GM21528 (cell line): ENCODE data around the gene MACROD2.
"Not testable (repeated sequence)": the region's sequence is repeated elsewhere in the genome, so short reads cannot be mapped to it uniquely, and the experiment has no call there.

Source experiments
- ATAC-seq: cut with Tn5 transposase; IDR thresholded peaks from one replicate; pipeline ENCODE4 v1.9.1; 2021; ENCODE audit warnings: mild to moderate bottlenecking, moderate library complexity; ENCODE audit not compliant: unreplicated experiment, low FRiP score

MACROD2 gene

DNA sequence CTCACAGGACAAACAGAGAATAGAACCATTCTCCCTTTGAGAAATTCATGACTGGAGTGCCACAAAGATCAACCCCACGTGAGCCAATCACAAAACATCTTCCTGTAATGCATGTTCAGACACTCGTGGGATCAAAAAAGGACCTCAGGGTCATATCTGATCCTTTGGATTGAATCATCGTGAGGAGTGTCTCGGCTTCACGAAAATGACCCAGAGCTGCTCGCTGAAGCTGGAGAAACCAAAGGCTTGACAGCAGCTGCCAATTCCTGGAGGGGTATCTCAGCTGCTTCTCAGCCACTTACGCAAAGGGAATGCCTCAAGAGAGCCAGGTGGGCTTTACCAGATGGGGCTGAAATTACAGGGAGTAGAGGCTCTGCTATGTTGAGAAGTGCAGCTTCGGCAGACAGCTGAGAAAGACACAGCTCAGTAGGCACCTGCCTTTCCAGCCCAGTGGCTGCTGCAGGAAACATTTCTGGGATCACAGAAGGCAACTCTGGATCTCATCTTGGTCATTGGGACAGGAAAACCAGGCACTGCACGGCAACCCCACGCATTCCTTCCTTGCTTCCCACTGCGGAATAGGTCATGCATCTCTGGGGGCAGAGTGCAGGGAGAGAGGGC lies 1764.8 kb downstream of the MACROD2 start:
- no peak for ATAC-seq

DNA sequence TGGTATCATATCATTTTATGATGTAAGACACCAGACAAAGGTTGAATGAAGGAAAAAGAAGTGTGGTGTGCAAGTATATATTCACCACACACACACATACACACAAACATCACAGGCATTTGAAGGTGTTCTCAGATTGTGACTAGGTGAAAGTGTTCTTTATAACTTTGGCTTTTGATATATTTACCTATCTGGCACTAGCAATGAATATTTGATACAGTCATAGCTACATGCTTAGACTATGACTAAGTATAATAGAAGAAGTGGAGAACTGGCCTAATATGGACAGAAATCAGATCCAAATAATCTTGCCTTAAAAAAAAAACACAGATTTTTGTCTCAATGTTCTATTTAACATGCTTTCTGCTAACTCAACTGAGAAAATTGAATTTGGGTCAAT lies 1768.0 kb downstream of the MACROD2 start:
- no peak for ATAC-seq

DNA sequence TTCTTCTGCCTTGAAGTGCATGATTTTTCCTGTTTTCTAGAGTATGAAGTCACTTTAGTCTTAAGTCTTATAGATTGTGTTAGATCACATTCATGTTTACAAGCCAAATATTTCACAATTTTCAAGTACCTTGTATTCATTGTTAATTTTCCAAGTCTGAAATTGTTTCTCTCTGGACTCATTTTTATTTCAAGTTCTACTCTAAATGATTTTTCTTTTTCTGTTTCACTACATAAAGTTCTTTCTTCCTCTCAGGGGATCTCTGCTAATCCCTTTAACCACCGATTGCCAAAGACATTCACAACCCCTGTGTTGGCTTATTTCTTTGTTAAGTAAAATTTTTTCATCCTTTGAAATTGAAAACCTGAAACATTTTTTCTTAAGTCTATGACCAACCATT lies 1772.3 kb downstream of the MACROD2 start:
- no peak for ATAC-seq

DNA sequence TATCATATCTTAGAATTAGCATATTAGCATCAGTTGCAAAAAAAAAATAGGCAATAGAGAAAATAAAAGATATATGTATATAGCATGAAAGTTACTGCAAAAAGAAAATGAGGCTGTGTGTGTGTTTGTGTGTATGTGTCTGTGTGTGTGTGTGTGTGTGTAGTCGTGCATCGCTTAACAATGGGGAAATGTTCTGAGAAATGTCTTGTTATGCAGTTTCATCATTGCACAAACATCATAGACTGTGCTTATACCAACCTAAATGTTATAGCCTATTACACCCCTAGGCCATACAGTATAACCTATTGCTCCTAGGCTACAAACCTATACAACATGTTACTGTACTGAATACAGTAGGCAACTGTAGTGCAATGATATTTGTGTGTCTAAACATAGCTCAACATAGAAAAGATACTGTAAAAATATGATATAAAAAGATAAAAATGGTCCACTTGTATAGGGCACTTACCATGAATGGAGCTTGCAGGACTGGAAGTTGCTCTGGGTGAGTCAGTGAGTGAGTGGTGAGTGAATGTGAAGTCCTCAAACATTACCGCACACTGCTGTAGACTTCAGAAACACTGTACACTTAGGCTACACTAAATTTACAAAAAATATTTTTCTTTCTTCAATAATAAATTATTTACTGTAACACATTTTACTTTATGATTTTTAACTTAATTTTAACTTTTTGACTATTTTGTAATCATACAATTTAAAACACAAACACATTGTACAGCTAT lies 1772.9 kb downstream of the MACROD2 start:
- no peak for ATAC-seq

DNA sequence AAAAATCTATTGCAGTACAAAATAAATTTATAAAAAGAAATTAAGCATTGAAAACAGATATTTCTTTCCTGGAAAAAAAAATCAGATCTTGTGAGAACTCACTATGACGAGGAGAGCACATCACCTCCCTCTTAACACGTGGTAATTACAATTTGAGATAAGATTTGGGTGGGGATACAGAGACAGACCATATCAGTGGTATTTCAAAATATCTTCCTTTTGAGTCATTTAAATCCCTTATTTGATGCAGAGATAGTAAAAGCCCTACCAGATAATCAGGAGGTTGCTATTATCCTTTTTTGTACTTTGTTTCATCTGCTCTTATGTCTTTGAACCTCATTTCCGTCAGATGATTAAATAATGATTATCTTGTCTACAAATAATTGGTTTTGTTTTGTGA lies 1777.5 kb downstream of the MACROD2 start:
- no peak for ATAC-seq

DNA sequence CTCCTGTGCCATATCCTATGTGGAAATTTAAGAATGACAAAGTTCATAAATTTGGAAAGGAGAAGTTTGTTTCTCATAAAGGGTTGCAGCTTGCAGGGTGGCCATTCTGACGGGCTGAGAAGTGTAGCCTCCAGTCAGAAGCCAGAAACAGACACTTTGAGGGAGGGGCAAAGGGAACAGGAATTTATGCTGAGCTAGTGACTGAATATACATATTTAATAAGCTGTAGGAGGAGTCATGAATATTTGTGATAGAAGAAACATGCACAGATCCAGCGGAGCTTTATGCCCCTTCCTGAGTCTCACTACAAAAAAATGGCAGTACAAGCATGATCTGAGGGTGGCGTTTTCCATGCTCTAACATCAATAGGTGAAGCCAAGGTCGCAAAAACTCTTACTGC lies 1779.6 kb downstream of the MACROD2 start:
- no peak for ATAC-seq

DNA sequence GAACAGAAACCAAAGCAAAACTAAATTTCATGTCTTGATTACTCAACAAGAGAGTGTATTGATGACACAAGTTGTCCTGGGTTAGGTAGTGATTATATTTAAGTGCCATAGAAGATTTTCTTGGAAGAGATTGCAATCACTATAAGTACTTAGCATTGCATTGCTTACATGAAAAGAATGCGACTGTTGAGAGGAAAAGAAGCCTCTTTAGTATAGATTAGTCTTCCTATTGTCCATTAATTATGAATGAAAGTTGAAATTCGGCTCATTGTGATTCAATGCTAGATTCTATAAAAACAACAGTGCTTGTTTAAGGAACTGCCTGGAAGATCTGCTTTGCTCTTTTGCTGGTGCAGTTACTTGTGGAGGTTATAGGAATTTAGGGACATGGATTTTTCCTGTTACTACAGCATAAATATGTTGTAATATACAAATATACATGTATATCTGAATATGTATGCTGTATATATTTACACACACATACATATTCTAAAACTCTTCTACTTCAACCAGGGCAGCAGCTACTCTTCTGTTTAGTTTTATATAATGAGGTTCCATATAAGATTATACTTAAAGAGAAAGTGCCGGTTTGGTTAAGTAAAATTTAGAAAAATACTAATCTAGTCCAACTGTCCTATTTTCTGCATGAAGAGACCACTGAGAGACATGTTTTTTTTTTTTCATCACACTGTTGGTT lies 1781.6 kb downstream of the MACROD2 start:
- ATAC-seq = no peak

DNA sequence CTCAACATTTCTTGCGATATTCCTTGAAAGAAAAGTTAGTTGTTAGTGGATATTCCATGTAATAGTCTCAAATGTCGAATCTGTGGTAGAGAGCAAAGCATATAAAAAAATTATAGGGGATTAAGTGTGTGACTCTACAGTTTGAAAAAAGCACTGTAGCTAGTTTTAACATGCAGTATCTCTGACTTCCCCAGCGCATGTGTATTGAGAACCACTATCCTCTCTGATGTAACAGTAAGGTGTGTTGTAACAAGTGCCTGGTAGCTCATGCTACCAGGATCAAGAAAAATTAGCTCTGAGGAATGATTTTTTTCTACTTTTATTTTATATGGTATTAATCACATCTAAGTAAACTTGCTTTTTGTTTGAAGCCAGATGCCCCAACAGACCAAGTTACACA lies 1788.7 kb downstream of the MACROD2 start:
- no peak for ATAC-seq

DNA sequence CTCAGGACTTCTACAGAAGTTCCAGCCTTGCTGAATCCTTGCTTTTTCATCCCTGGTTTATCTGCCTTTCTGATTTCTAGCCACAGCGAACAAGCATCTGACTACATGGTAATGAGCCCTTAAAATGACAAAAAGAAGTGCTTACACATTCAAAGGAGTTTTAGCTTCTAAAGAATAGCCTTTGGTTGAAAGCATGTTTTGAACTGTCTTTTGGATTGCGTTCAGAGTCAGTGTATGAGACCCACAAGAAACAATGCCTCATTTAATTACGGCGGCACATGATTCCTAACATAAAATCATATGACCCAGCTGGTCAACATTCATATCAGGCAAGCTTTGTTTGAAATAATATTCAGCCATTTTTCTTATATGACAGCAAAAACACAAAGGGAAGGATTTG lies 1793.8 kb downstream of the MACROD2 start:
- ATAC-seq = no peak

DNA sequence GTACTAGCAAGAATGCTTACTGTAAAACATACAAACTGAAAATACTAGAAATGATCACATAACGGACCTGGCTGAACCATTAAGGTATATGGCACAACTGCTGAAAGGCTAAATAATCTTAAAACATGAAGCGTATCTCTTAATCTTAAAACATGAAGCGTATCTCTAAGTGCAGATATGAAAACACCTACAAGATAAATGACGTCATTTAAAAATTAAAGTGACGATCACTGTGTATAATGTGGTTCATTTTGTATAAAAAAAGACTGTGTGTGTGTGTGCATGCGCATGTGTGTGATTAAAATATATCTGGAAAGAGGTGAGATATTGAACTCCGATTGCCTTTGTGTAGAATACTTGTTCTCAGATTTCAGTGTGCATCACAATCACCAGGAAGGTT lies 1797.5 kb downstream of the MACROD2 start:
- ATAC-seq = no peak

DNA sequence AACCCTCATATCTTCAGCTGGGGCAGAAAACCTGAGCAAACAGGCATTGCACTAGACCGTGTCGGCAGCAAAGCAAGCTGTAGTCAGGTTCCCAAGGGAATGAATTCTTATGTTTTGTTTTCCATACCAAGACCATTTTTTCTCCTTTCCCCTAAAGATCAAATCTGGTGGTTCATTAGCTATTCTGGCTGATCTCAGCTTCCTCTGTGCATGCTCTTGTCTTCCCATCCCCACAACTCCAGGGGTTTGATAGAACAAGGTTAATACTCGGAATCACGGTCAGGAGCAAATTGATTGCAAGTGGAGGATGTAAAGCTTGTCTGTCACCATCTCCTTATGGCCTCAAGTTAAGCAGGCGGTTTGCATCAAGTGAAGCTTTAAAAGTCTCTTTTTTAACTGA lies 1799.1 kb downstream of the MACROD2 start:
- ATAC-seq = no peak

DNA sequence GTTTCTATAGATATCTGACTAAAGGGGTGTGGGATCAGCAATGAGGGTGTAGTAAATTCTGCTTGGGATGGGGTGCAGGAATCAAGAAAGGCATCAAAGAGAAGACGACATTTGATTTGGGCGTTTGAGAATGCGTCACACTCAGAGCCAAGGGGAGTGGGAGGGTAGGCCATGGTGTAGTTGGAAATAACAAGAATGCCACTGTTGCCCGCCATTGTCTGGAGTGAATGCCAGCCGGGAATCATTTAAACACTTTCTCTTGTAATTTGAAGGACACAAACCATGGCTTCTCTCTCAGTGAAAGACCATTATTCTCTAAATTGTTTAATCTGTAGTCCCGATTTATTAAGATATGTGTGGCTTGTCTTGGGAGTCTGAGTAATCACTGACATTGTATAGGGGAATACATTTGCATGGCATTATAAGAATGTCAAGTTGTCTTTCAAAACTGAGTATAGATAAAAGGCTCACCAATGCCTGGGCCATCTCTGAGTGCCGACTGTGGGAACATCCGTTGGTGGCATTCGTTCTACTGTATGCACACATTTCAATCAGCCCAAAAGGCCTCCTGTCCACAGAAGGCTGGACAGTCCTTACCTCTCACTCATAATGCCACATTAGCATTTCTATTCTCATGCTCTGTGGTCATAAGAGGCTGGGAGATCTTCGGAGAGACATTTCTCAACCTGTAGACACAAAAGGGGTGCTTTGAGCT lies 1800.1 kb downstream of the MACROD2 start:
- ATAC-seq = no peak

DNA sequence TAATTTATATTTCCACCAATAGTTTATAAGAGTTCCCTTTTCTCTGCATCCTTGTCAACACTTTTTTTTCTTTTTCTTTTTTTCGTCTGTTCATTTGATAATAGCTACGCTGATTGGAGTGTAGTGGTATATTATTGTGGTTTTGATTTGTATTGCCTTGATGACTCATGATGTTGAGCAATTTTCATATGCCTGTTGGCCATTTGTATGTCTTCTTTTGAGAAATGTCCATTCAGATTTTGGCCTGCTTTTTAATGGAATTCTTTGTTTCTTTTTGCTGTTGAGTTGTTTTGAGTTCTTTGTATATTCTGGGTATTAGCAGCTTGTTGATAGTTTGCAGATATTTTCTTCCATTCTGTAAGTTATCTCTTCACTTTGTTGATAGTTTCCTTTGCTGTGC lies 1804.6 kb downstream of the MACROD2 start:
- no peak for ATAC-seq

DNA sequence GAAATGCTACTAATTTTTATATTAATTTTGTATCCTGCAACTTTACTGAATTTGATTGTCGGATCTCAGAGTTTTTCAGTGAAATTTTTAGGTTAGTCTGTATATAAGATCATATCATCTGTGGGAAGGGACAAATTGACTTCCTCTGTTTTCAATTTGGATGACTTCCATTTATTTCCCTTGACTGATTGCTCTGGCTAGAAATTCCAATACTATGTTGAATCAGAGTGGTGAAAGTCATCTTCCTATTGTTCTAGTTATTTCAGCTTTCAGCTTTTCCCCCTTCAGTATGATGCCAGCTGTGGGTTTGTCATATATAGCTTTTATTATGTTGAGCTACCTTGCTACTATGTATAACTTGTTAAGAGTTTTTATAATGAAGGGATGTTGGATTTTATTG lies 1806.7 kb downstream of the MACROD2 start:
- ATAC-seq = no peak

DNA sequence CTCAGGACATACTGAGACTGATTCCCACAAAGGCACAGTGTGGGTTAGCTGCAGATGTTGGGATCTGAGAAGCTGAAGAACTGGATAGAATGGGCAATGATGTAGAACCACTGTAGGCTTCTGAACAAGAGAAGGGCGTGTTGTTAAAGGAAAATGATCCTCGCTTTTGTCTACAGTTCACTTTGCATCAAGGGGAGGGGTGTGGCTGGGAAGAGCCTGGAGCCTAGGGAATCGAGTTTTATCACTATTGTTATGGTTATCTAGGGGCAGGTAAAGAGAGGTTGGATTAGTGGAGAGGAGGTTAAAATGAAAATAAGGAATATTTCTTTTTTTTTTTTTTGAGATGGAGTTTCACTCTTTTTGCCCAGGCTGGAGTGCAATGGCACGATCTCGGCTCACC lies 1809.8 kb downstream of the MACROD2 start:
- ATAC-seq = no peak

DNA sequence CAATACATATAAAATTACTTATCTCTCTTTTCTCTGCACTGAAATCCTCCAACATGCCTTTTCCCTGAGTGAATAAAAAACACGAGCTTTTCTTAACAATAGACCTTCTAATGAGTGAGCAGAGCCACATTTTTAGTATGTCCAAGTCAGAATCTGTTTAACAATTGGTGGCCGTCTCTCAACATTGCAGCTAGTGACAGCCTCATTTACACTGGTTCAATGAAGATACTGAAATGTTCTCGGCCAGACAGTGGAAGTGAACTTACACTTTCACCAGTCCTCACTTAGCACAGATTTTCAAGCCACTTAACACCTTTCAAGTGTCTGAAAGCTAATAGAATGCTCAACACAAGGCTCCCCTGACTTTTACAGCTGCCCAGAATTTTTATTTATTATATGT lies 1810.8 kb downstream of the MACROD2 start:
- no peak for ATAC-seq

DNA sequence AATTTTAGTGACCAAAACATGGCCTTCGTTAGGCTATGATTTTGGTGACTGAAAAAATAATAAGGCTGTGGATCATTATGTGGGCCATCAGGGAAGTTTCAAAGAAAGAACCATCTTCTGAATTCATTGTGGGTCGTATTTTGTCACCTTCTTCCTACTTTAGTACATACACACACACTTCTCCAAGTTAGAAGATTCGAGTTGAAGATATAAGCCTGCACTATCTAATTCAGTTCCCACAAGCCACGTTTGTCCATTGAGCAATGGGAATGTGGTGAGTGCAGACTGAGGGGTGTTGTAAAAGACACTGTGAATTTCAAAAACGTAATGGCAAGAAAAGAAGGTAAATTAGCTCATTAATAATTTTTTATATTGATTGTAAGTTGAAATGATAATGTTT lies 1812.0 kb downstream of the MACROD2 start:
- ATAC-seq = no peak

DNA sequence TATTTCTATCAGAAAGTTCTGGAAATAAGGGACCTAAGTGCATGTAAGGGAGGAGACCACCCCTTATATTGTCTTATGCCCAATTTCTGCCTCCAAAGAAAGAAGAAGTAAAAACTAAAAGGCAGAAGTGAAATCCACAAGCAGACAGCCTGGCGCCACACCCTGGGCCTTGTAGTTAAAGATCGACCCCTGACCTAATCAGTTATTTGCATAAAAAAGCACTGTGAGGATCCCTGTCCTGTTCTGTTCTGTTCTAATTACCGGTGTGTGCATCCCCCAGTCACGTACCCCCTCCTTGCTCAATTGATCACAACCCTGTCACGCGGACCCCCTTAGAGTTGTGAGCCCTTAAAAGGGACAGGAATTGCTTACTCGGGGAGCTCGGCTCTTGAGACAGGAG lies 1812.5 kb downstream of the MACROD2 start:
- not testable (repeated sequence) for ATAC-seq

DNA sequence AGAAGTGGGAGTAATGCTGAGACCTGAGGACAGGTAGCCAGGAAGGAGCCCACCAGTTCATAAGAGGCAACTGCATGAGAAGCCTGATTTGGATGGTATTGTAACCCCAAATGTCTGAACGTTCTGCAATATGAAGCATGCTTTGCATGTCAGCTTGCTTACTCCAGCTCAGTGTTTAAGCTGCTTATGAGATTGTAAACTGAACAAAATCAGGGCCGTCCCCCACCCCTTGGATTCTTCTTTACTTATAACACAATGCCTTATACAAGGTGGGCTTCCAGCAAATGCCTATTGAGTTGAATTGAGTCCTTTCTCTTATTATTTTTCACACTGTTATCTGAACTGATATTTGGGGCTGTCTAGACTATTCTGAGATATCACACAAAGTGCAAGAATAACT lies 1816.6 kb downstream of the MACROD2 start:
- no peak for ATAC-seq

DNA sequence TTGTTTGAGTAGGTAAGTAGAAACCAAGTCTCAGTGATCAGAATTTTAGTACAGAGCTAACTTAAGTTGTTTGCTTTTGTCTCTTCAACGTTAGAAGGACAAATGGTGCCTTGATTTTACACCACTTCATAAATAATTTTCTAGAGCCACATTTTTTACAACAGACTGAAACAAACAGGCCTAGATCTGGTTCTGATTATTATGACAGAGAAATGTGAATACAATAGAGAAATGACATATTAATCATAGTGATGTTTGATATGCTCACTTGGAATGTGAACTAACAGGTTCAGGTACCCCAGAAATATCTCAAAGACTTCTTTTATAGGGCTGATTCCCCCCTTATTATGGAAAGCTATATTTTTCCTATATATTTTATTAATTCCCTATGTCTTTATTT lies 1817.4 kb downstream of the MACROD2 start:
- no peak for ATAC-seq

DNA sequence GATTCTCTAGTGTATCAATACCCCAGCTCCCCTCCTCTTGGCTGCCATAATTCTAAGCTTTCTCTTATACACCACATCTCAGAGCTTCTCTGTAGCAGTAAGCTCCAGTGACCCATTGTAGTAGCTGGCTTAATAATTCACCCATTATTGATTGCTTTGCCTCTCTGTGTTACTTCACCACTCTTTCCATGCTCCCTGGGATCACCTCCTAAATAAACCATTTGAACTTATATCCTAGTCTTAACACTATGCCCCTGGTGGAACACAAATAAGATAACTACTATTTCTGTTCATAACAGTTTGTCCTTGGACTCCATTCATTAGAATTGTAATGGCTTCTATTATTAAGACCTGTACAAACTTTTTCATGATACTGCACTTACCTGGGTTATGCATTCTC lies 1819.0 kb downstream of the MACROD2 start:
- no peak for ATAC-seq
